Osteoblast (primary cell): ENCODE measurements around the gene MARK3. TPM values are rescaled to one million over a fixed set of nuclear protein-coding genes. Genes with fewer than 3 reads are reported as not detected.
A peak's percentile ranks its signal among the peaks of the same experiment; 100 is the strongest.

Experiments used
- DNase-seq: peaks from one replicate; pipeline ENCODE4 v3.0.0; 2011; ENCODE audit warnings: low spot score, mixed read lengths; ENCODE audit not compliant: insufficient read length; ENCODE audit errors: missing footprints
- H2AFZ ChIP-seq: 2 replicates; pipeline ENCODE4 v1.6.0; 2011; ENCODE audit warnings: mild to moderate bottlenecking, low read length
- H3K27ac ChIP-seq: 2 replicates; pipeline ENCODE4 v1.5.1; 2011; ENCODE audit warnings: mild to moderate bottlenecking, low read depth, low read length, moderate library complexity
- H3K27me3 ChIP-seq: 2 replicates; pipeline ENCODE4 v1.6.0; 2012; ENCODE audit warnings: mild to moderate bottlenecking, control low read depth, inconsistent platforms, low read length, moderate library complexity; ENCODE audit not compliant: insufficient read depth
- H3K36me3 ChIP-seq: 2 replicates; pipeline ENCODE4 v1.5.1; 2011; ENCODE audit warnings: mild to moderate bottlenecking, low read length, control low read depth, moderate library complexity; ENCODE audit not compliant: insufficient read depth
- H3K4me1 ChIP-seq: 2 replicates; pipeline ENCODE4 v1.5.1; 2011; ENCODE audit warnings: mild to moderate bottlenecking, low read length, control low read depth, moderate library complexity; ENCODE audit not compliant: insufficient read depth
- H3K4me2 ChIP-seq: 2 replicates; pipeline ENCODE4 v1.6.0; 2011; ENCODE audit warnings: mild to moderate bottlenecking, low read length; ENCODE audit not compliant: insufficient read depth
- H3K4me3 ChIP-seq: fragments of 200-600 bp; sonication (generic); 3 replicates; pipeline ENCODE4 v1.5.1; 2012; ENCODE audit warnings: mild to moderate bottlenecking, low read length, inconsistent platforms; ENCODE audit not compliant: insufficient read depth
- H3K79me2 ChIP-seq: 2 replicates; pipeline ENCODE4 v1.6.0; 2012; ENCODE audit warnings: mild to moderate bottlenecking, low read length, control low read depth, inconsistent platforms; ENCODE audit not compliant: insufficient read depth
- H3K9me3 ChIP-seq: 2 replicates; pipeline ENCODE4 v1.5.1; 2011; ENCODE audit warnings: low read depth, low read length, control low read depth
- H4K20me1 ChIP-seq: 2 replicates; pipeline ENCODE4 v1.6.0; 2012; ENCODE audit warnings: mild to moderate bottlenecking, low read length, control low read depth; ENCODE audit not compliant: insufficient read depth
- total RNA-seq: library from RNA; depleted of rRNA; stranded (reverse); fragments of >200 nt; gene quantifications from 2 replicates; pipeline ENCODE4 v1.2.3, GENCODE V29; 2012
- TF ChIP-seq, protein P1 (sequence below): IDR thresholded peaks from 2 replicates; pipeline ENCODE4 v1.5.1; 2011; ENCODE audit warnings: mild to moderate bottlenecking, low read depth, low read length, moderate library complexity; ENCODE audit errors: extremely low read depth

Gene MARK3
- total RNA-seq, 1 donor = 101 TPM

DNA sequence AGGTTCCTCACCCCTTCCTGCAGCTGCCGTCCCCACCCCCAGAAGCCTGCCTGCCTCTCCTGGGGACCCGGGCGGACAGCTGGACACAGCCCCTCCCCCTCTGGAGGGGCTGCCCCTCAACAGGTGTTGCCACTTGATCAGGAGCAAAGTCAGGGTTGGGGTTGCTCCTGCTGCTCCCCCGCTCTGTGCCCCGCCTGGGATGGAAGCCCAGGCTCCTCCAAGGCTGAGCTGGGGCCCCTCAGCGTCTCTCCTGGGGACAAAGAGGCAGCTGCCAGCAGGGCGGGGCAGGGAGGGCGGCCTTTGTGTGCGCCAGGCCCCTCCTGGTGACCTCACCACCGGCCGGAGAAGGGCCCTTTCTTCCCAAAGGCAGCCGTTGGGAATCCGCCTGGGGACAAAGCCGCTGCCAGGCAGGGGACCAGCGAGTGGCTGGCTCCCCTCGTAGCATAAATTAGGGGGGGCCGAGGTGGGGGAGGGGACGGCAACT lies 157.4 kb downstream of the MARK3 start:
- Histone ChIP-seq H3K9me3 (no peaks in the 10 kb centered on the region), H3K36me3 (no peaks in the 10 kb centered on the region), H3K4me1 (peaks cover 33% of the 10 kb centered on the region), H3K27me3 (no peaks in the 10 kb centered on the region), H2AFZ (no peak overlapping the region), H4K20me1 (peaks cover 11% of the 10 kb centered on the region), H3K79me2 (peaks cover 2% of the 10 kb centered on the region), H3K4me2 (no peak overlapping the region), H3K27ac (no peak overlapping the region), H3K4me3 (no peak overlapping the region)
- TF ChIP-seq, protein P1, sequence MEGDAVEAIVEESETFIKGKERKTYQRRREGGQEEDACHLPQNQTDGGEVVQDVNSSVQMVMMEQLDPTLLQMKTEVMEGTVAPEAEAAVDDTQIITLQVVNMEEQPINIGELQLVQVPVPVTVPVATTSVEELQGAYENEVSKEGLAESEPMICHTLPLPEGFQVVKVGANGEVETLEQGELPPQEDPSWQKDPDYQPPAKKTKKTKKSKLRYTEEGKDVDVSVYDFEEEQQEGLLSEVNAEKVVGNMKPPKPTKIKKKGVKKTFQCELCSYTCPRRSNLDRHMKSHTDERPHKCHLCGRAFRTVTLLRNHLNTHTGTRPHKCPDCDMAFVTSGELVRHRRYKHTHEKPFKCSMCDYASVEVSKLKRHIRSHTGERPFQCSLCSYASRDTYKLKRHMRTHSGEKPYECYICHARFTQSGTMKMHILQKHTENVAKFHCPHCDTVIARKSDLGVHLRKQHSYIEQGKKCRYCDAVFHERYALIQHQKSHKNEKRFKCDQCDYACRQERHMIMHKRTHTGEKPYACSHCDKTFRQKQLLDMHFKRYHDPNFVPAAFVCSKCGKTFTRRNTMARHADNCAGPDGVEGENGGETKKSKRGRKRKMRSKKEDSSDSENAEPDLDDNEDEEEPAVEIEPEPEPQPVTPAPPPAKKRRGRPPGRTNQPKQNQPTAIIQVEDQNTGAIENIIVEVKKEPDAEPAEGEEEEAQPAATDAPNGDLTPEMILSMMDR = no peak
- peak; percentile 93 for DNase-seq

DNA sequence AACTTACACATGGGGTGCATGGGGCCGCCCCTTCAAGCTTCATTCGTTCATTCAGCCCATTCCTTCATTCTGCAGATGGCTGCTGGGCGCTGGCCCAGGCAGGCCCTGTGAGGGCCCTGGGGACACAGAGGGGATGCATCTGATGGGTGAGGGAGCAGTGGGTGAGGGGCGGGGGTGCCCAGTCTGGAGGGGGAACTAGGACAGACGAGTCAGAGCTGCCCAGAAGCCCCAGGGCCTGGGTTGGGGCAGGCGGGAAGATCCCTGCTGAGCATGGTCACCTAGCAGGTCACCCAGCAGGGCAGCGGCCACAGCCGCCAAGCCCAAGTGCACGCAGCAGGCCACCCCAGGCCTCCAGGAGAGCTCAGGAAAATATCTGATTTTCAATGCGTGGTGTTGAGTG lies 157.9 kb downstream of the MARK3 start:
- TF ChIP-seq, protein P1 = no peak
- H3K79me2 ChIP-seq = peaks cover 2% of the 10 kb centered on the region
- H3K4me3 ChIP-seq = no peak overlapping the region
- H3K27ac ChIP-seq = no peak overlapping the region
- H3K4me2 ChIP-seq = no peak overlapping the region
- H4K20me1 ChIP-seq = peaks cover 11% of the 10 kb centered on the region
- no peaks in the 10 kb centered on the region for H3K27me3 ChIP-seq
- peaks cover 33% of the 10 kb centered on the region for H3K4me1 ChIP-seq
- no peak overlapping the region for H2AFZ ChIP-seq
- H3K36me3 ChIP-seq = no peaks in the 10 kb centered on the region
- H3K9me3 ChIP-seq = no peaks in the 10 kb centered on the region
- peak; percentile 45 for DNase-seq

DNA sequence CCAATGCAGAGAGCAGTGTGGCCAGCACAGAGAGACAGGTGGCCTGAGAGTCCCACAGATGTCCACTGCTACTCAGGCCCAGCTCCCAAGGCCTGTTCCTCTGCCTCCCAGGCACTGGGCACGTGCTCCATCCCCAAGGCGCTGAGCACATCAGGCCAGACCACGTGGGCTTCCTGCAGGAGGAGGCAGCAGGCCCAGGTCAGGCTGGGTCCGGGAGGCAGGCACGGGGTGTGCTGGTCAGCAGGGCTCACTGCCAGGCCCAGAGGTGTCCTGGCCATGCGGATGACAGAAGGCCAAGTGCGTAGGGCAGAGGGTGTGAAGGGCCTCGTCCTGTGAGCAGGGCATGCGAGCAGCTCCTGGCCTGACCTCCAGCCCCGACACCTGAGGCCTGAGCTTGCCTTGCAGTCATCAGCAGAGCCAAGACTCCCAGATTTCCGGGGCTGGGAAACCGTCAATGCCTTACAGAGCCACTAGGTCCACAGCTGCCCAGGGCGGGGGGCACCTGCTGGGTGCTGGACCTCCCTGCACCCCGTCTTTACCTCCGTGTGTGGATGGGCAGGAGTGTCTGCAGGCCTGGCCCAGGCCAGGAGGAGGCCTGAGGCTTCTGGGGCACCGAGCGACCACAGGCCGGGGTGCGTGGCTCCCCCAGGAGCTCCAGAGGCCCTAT lies 158.6 kb downstream of the MARK3 start:
- Histone ChIP-seq H3K27ac (no peak overlapping the region), H3K36me3 (no peaks in the 10 kb centered on the region), H4K20me1 (peaks cover 15% of the 10 kb centered on the region), H3K4me2 (no peak overlapping the region), H2AFZ (no peak overlapping the region), H3K79me2 (peaks cover 2% of the 10 kb centered on the region), H3K4me1 (peaks cover 26% of the 10 kb centered on the region), H3K4me3 (no peak overlapping the region), H3K9me3 (no peaks in the 10 kb centered on the region), H3K27me3 (no peaks in the 10 kb centered on the region)
- DNase-seq = peak; percentile 67
- TF ChIP-seq, protein P1 = no peak

DNA sequence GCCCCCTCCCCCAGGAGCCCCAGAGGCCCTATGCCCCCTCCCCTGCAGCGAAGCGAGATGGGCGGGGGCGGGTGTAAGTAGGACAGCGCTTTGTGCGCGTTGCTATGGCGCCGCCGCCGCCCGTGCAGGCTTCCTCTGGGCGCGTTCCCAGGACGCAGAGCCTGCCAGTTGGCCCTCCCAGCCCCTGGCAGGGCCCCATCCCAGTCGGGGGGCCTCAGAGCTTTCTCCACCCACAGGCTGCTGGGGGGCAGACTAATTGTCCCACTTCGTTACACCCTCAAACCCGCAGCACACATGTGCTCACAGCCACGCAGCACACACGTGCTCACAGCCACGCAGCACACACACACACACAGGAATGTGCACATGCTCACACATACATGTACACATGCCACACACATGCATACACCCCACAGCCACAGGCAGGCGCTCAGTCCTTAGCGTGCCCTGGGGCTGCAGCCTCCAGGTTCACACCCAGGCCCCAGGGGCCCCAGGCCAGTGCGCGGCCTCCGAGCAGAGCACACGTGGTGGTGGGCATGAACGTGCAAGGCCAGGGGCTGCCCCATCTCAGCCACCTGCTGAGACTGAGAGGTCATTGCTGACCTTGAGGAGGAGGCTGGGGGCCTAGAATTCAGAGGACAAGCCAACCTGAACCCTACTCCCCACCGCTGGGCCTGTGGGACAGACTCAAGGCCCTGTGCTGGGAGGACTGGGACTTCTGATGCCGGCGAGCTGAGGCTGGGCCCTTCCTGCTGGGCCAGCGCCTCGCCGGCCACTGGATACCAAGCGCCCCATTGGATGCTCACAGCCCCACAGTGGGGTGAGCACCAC lies 159.4 kb downstream of the MARK3 start:
- no peaks in the 10 kb centered on the region for H3K9me3 ChIP-seq
- peaks cover 24% of the 10 kb centered on the region for H3K4me1 ChIP-seq
- no peak overlapping the region for H2AFZ ChIP-seq
- no peak overlapping the region for H3K4me2 ChIP-seq
- H3K79me2 ChIP-seq = peaks cover 2% of the 10 kb centered on the region
- no peaks in the 10 kb centered on the region for H3K36me3 ChIP-seq
- no peaks in the 10 kb centered on the region for H3K27me3 ChIP-seq
- H3K4me3 ChIP-seq = no peak overlapping the region
- TF ChIP-seq, protein P1 = no peak
- peaks cover 17% of the 10 kb centered on the region for H4K20me1 ChIP-seq
- peak; percentile 76 for DNase-seq
- H3K27ac ChIP-seq = no peak overlapping the region
